ENCODE results near the gene SLC7A14. TPM values are rescaled to one million over a fixed set of nuclear protein-coding genes. Genes with fewer than 3 reads are reported as not detected.

The SLC7A14 gene
- total and polyA plus RNA-seq, 8 donors: 0.27 to 0.82 (median 0.44) TPM; not detected in 2

GRCh38 chr3:170614214-170614966, 28.5 kb upstream of the SLC7A14 start:
- H3K27ac ChIP-seq: peak overlapping the region in 1 of 2 donors; percentile 39
- H3K27me3 ChIP-seq: no peaks in the 10 kb centered on the region
- no peaks in the 10 kb centered on the region for H3K4me1 ChIP-seq
- intact Hi-C loops (cut with DNase I): no loop called here
- ATAC-seq (peak; percentile 100), DNase-seq (peak in 1 of 4 donors; percentile 9)
- H3K4me3 ChIP-seq: no peak overlapping the region
- TF ChIP-seq, protein P1, sequence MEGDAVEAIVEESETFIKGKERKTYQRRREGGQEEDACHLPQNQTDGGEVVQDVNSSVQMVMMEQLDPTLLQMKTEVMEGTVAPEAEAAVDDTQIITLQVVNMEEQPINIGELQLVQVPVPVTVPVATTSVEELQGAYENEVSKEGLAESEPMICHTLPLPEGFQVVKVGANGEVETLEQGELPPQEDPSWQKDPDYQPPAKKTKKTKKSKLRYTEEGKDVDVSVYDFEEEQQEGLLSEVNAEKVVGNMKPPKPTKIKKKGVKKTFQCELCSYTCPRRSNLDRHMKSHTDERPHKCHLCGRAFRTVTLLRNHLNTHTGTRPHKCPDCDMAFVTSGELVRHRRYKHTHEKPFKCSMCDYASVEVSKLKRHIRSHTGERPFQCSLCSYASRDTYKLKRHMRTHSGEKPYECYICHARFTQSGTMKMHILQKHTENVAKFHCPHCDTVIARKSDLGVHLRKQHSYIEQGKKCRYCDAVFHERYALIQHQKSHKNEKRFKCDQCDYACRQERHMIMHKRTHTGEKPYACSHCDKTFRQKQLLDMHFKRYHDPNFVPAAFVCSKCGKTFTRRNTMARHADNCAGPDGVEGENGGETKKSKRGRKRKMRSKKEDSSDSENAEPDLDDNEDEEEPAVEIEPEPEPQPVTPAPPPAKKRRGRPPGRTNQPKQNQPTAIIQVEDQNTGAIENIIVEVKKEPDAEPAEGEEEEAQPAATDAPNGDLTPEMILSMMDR (IDR thresholded peaks at IDR 0.05): no peak
- H3K36me3 ChIP-seq: no peaks in the 10 kb centered on the region
- no peaks in the 10 kb centered on the region for H3K9me3 ChIP-seq

DNA sequence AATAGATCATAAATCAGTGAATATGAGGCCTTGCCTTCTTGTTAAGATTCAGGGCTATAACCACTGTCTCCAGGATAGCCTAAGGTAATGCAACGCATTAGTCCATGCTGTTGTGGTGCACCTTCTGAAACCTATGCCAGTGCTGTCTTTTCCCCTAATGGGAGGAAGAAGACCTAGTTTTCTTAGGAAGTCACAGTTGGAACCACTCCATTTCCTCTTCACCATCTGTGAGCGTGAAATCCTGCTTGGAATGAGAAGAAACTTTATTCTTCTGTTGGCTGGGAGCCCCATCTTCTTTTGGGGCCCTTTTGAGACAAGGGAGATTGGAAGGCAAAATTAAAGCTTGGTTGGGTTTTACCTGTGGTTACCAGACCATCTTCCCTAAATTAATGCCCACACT, 25.9 kb upstream of the SLC7A14 start:
- intact Hi-C loops (cut with DNase I): no loop called here
- TF ChIP-seq, protein P1 (IDR thresholded peaks at IDR 0.05): no peak

DNA sequence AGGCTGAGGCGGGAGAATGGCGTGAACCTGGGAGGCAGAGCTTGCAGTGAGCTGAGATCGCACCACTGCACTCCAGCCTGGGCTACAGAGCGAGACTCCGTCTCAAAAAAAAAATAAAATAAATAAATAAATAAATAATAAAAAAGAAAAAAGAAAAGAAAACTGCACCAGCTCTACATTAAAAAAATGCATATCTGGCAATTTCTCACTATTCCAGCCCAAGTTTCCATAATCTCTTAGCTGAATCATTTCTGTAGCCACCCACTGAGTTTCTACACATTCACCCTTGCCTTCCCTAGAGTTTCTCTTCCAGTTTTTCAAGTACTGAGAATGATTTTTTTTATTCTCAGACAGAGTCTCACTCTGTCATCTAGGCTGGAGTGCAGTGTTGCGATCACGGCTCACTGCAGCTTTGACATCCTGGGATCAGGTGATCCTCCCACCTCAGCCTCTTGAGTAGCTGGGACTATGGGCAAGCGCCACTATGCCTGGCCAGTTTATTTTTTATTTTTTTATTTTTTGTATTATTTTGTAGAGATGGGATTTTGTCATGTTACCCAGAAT, 24.5 kb upstream of the SLC7A14 start:
- TF ChIP-seq, protein P1 (IDR thresholded peaks at IDR 0.05): no peak
- Histone ChIP-seq H3K9me3 (no peaks in the 10 kb centered on the region), H3K27ac (no peak overlapping the region), H3K36me3 (no peaks in the 10 kb centered on the region), H3K4me3 (no peak overlapping the region), H3K27me3 (no peaks in the 10 kb centered on the region), H3K4me1 (no peaks in the 10 kb centered on the region)
- no peak for ATAC-seq
- intact Hi-C loops (cut with DNase I): no loop called here
- no peak for DNase-seq

More for the DNA sequence above, 25.9 kb upstream of the SLC7A14 start:
- ATAC-seq (no peak), DNase-seq (no peak)
- H3K4me3 ChIP-seq: no peak overlapping the region
- H3K4me1 ChIP-seq: no peaks in the 10 kb centered on the region
- no peaks in the 10 kb centered on the region for H3K36me3 ChIP-seq
- H3K27me3 ChIP-seq: no peaks in the 10 kb centered on the region
- H3K27ac ChIP-seq: no peak overlapping the region
- no peaks in the 10 kb centered on the region for H3K9me3 ChIP-seq

- Histone ChIP-seq H3K27ac (no peak overlapping the region), H3K4me1 (no peaks in the 10 kb centered on the region), H3K4me3 (no peak overlapping the region), H3K27me3 (no peaks in the 10 kb centered on the region), H3K36me3 (no peaks in the 10 kb centered on the region), H3K9me3 (no peaks in the 10 kb centered on the region)
- no peak for ATAC-seq
- DNase-seq: no peak
- intact Hi-C loops (cut with DNase I): no loop called here
- TF ChIP-seq, protein P1 (IDR thresholded peaks at IDR 0.05): no peak
Observed at GRCh38 chr3:170608475-170608874, 22.6 kb upstream of the SLC7A14 start.

DNA sequence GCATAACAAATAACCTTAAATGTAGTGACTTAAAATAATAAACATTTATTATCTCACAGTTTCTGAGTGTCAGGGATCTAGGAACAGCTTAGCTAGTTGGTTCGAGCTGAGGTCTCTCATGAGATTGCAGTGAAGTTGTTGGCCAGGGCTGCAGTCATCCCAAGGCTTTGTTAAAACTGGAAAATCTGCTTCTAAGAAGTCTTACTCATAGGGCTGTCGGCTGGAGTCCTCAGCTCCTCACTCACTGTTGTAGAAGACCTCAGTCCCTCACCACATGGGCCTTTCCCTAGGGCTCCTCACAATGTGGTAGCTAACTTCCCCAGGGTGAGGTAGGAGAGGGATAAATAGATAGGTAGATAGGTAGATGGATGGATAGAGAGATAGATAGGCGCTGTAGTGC, 20.8 kb upstream of the SLC7A14 start:
- Histone ChIP-seq H3K9me3 (no peaks in the 10 kb centered on the region), H3K4me3 (no peak overlapping the region), H3K4me1 (no peaks in the 10 kb centered on the region), H3K27me3 (no peaks in the 10 kb centered on the region), H3K27ac (no peak overlapping the region), H3K36me3 (no peaks in the 10 kb centered on the region)
- ATAC-seq: no peak
- DNase-seq: no peak
- intact Hi-C loops (cut with DNase I): no loop called here
- TF ChIP-seq, protein P1 (IDR thresholded peaks at IDR 0.05): no peak

Measured in left lung (tissue), 10 donors.